NOMO-1 (cell line): ENCODE results near the gene PLAC1.

Source experiments
- DNase-seq, 2 experiments: peaks; one replicate each; lab custom pipeline; 2025; ENCODE audit not compliant: unreplicated experiment in 2 of 2; lab: John Stamatoyannopoulos, UW

The PLAC1 gene

DNA sequence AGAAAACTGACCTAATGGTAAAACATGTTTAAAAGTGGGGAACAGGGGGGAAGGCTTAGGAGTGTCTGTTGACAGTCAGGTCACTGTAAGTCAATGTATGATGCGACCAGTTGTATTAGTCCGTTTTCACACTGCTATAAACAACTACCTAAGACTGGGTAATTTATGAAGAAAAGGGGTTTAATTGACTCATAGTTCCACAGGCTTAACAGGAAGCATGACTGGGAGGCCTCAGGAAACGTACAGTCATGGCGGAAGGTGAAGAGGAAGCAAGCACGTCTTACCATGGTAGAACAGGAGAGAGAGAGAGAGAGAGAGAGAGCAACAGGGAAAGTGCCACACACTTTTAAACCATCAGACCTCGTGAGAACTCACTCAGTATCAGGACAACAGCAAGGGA, 13.0 kb upstream of the PLAC1 start:
- DNase-seq: peak in 1 of 2 experiments; percentile 22

DNA sequence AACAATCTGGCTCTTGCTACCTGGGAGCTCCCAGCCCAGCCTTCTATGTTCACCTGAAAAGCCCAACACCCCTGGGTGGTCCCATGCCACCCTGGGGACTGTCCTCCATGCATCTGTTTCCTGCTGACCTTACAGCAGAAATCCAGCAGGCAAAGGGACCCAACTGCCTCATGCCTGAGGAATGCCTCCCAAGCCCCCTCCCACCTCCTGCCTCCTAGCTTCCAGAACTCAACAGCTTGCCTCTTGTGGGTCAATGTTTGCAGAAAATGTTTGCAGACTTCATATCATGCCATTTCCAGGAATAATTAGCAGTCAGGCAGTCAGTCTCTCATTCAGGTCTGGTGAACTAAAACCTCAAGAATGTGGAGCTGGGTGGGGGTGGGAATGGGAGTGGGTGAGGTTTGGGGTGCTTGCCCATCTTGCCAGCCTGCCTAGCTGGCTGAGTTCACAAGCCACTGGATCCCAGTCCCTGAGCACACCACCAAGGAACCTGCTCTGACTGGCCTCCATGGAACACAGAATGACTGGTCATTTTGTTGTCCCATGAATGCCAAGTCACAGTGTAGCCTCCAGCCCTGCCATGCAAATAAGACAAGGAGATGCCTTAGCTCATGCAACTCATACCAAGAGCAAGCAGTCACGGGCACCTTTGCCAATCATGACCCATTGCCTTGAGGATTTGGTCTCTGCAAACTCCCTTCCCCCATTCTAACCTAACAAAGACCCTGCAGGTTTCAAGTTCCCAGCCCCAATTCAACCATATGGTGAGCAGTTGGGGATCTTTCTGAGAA, 12.1 kb upstream of the PLAC1 start:
- DNase-seq: no peak

DNA sequence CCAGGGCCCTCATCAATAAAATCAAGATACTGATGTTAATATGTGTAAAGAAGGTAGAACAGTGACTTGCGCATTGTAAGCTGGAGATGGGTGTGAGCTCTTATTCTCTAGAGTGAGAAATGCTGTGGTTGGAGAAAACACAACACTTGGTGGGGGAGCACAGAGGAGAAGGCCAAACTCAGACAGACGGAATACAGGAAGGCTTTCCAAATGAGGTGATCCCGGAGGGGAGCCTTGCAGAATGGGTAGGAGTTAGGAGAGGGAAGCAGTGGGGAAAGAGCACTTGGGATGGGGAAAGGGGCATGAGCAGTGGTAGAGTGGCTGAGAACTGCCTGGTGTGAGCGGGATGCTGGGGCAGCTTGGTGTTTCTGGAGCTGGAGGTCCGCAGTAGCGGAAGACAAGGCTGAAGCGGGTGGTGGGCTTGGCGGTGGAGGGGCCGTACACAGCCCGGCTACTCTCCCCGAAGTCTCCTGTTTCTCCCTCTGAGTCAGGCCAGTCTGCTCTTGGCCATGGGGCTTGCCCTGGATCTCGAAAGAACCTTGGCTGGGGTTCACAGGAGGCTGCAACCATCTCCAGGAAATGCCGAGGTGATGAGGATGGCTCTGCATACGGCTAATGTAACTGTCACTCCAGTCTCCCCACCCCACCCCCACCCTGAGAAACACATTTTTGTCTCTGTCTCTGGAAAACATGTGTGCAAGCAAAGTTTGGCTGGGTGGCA, 11.3 kb upstream of the PLAC1 start:
- no peak for DNase-seq

DNA sequence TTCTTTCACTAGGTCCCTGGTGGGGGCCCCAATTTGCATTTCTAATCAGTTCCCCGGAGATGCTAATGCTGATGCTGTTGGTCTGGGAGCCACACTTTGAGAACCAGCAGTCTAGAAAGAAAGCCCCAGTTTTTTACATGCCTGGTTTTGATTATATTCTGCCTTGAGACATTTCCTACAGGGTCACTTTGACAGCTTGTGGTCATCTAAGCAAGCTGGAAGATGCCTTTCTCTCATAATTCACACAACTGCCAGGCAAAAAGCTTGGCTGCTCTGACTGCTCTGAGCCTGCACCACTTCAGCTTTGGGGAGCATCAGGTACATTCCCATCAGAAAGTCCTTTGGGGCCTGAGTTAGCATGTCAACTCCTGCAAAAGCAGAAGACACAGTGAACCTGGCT, 5.9 kb upstream of the PLAC1 start:
- no peak for DNase-seq

DNA sequence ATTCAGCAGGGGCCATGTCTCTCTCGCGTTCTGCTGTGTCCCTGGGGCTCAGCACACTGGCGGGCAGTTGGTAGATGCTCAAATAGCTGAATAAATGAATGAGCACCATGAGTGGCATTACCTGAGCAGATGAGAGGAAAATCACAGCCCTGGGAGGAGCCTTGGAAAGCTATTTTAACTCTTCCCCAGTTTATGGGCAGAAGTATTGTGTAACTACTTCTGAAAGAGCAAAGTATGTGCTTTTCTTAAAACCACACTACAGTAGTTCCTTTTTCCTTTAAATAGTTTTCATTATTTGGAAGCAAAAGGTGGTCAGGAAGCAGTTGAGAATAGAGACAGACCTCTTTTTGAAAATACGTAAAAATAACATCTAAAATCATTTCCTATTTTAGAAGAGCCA, 3.0 kb upstream of the PLAC1 start:
- peak; percentile 13 to 55 for DNase-seq

DNA sequence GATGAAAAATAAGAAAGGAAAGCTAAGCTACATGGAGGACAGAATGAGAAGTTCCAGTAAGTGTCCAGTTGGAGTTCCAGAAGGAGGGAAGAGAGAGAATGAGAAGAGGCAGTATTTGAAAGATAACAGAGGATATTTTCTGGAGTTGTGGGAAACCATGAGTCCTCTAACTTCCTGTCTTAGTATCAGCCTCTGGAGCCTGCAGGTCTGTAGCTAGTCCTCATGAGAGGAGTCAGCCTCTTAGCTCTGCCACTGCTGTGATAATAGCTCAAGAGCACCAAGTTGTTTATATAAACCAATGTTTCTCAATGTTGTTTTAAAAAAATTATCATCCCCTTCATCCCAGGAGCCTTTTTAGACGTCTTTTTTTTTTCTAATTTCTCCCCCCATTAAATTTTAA, 2.4 kb upstream of the PLAC1 start:
- DNase-seq: no peak

DNA sequence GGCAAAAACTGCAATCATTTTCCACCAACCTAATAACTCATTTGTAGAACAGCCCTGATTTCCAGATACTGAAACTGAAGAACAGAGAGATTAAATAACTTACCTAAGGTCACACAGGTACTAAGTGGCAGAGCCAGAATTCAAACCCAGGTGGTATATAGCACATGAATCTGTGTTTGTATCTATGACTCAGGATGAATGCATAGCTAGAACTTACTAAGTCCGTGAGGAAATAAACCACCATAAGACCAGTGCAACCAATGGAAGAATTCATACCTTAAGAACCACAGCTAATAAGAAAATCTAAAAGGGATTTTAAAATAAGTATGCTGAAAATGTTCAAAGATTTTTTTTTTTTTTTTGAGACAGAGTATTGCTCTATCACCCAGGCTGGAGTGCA, 1.5 kb upstream of the PLAC1 start:
- DNase-seq: no peak

DNA sequence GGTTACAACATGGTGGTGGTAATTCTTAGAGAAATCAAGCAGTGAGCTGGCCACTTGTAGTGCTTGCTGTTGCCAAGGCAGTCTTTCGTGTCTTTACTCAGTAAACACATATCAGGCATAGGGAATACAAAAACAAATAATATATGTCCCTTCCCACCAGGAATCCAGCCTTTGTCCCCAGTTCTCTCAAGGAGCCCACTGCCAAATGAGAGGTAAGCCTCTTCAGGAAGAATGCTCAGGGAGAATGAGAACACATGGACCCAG, 421 bp upstream of the PLAC1 start:
- no peak for DNase-seq

DNA sequence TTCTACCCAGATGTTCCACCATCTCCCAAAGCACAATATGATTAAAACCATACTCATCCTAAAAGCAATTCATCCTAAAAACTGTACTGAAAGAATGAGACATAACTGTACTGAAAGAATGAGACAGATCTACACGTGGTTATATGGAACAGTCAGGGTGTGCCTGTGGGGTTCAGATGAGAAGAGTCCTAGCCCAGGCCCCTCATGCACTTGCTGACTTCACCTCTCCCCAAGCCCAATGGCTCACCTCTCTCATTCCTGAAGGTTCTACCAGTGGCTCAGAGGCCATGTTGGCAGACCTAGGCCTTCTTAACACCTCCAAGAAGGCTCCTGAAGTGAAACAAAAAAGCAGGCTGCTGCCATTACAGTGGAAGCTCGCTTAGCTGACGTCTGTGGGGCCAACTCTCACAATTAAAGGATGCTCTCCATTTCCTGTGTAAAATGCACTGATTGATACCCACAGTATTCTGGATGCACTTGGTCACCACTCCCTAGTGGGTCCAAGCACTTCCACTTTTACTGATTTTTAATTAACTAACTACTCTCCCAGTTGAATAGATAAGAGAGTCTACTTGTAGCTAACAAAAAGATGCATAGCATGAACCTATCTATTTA, 3.8 kb downstream of the PLAC1 start:
- DNase-seq: no peak

DNA sequence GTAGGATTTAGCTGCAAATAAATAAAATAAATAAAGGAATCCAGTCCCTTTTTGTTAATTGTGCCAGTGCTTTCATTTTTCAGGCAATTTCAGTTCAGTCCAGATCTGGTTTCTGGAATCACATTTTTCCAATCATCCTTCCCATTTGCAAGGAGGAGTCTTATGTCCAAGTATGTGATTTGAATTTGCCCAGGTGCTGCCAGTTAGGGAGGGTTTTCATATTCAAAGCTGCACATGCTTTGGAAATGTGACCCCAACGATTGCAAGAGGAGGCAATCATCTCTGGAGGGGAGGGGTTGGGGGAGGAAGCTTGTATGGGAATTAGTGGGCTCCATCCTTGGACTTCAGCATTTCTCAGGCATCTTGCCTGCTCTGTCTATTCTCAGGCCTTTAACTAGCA, 4.4 kb downstream of the PLAC1 start:
- DNase-seq: no peak

DNA sequence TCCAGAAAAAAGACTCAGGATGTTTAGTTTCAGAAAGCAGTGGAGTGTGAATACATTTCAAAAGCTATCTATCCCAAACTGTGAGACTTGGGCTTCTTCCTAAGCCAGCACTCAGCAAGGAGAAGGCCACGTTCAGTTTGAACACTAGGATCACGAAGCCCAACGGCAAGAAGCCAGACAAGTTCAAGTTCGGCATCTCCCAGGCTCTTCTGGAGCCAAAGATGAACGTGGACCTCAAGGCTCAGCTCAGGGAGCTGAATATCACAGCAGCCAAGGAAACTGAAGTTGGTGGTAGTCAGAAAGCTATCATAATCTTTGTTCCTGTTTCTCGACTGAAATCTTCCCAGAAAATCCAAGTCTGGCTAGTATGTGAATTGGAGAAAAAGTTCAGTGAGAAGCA, 7.6 kb downstream of the PLAC1 start:
- no peak for DNase-seq

DNA sequence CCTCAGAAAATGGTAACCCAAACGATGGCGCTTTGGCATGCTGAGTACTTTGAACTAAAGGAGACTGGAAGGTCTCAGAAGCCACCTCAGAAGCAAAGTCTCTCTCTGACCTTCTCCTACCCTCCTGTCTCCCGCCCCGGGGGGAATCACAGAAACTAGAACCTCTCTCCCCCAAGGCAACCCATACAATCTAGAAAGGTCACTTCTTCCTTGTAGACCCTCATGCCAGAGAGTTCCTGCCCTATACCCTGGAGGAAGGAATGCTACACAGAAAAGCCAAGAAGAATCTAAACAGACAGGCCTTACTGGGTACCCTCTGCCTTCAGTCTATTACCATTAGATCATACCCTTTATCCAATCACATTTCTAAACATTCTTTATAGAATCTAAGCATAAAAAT, 8.5 kb downstream of the PLAC1 start:
- DNase-seq: no peak

DNA sequence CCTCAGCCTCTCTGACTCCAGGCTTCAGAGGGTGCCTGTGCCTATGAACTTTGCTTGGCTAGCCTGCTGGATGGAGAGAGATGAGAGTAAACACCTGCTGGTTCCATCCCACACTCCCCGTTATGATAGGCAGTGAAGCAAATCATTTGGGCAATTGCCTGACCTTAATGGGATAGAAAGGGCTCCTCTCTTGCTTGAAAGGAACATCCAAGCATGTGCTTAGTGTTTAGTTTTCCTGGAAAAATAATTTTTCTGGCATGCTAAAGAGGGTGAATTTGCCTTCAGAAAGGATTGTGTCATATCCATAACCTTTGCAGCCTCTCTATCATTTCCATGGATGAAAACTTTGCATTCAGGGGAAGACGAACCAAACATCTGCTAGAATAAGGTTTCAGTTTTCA, 10.8 kb downstream of the PLAC1 start:
- DNase-seq: no peak

DNA sequence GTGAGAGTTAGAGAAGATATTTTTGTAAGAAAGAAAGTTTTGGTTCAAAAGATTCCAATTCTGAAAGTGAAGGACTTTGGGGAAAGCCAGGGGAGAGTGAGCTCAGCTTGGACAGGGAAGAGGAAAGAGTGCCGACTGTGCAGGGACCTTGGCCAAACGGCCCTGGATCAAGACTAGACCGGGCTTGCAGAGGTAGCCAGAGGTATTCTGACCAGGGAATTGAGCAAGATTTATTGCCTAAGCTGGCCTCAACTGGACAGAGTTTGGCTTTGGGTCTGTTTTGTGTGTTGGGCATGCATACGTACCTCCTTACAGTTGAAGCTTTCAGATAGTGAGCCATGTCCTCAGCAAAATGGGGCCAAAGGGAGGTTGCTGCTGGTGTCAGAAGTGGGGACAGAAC, 11.6 kb downstream of the PLAC1 start:
- no peak for DNase-seq

DNA sequence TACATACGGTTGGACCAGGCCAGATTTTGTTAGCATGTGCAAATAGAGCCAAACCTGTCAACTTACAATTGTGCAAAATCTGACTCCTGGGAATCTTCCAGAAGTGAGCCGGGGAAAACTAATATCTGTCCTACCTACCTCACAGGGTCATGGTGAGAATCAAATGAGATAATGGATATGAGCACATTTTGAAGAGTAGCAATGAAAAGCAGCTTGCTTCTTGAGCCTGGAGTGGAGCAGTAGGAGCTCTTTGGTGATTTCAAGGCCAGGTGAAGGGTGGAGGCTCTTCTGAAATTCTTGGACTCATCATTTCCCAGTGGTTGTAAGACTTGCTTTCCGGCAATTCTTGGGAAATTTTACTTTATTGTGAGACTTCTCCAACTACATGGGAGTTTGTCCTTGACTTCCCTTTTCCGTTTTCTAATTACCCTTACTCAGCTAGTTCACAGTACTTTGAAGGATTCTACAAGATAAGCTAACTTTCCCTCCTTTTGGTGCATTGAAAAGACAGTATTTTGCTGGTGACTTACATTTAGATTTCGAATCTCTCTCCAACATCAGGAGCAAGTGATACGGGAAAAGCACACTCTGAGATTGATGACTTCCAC, 12.2 kb downstream of the PLAC1 start:
- DNase-seq: no peak

DNA sequence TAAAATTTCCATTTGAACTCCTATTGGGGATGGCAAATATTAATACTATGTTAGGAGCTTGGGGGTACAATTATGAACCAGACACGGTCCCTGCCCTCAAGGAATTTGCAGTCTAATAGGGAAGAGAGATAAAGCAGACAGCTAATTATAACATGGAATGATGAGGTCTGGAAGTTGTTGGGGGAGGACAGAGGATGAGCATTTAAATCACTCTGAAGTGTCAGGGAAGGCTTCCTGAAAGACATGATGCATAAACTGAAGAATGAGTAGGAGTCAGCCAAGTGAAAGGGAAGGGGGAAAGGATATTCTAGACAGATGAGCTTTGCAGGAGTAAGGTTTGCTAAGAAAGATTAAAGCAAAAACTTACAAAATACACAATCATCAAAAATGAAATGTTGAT, 15.9 kb downstream of the PLAC1 start:
- DNase-seq: no peak

DNA sequence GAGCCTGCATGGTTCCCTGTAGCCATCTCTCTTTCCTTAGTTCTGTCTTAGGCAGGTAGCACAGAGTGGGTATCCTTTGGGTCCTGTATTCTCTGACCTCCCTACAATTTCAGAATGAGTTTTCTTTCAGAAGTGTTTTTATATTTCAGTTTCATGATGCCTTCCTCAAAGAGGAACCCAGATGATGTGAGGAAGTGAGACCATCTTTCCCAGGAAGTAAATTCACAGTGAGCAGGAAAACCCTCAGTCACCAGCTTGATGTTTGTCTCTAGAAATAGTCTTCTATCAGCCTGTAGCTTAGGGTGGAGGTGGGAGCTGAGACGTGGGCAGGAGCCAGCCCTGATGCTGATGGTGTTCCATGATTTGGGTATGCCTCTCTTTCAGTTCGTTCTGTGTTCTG, 16.9 kb downstream of the PLAC1 start:
- peak in 1 of 2 experiments; percentile 5 for DNase-seq

DNA sequence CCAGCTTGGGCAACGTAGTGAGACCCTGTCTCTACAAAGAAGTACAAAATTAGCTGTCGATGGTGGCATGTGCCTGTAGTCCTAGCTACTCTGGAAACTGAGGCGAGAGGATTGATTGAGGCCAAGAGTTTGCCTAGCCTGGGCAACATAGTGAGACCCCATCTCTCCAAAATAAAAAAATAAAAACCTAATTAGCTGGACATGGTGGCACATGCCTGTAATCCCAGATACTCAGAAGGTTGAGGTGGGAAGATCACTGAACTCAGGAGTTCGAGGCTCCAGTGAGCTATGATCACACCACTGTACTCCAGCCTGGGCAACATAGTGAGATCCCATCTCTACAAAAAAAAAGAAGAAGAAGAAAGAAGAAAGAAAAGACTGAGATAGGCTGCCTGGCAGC, 17.4 kb downstream of the PLAC1 start:
- no peak for DNase-seq

DNA sequence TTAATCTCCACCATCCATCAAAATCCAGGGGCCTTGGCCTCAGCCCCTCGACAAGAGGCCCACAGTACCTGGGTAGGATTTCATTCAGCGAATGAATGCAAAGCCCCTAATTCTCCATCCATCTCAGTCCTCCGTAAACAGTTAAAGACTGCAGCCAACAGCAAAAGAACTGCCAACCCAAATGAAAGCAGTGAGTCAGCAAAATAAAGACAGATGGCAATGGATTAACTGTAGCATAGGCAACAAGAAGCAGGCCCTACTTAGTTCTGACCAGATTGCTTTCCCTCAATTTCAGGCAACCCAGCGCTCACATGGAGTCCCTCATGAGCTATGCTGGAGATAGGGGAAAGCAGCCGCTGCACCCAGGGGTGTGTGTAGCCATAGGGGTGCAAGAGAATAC, 21.4 kb downstream of the PLAC1 start:
- no peak for DNase-seq

DNA sequence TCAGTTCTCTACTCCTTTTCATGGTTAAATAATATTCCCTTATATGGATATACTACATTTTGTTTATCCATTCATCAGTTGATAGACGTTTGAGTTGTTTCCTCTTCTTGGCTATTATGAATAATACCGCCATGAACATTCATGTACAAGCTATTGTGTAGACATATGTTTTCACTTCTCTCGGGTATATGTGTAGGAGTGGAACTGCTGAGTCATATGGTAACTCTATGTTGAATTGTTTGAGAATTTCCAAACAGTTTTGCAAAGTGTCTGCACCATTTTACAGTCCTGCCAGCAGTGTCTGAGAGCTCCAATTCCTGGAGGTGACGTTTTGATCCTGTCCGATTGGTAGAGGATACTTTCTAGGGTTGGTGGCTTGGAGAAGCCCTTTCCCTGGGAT, 23.6 kb downstream of the PLAC1 start:
- DNase-seq: peak in 1 of 2 experiments; percentile 6

DNA sequence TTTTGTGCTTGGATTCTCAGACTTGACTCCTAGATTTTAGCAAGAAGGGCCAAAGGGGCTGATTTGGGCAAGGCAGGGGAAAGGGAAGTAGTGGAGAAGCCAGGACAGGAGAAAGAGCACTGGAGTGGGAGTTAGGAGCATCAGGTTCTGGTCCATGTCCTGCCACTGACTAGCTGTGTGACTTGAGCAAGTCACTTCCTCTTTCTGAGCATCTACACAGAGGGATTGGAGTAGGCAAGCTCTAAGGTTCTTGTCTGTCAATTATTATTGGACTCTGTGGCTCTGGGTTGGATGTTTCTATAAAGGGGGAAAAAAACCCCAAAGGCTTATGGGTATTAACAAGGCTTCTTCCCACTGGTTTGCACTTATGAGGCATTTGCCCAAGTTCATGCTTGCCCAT, 24.4 kb downstream of the PLAC1 start:
- no peak for DNase-seq

DNA sequence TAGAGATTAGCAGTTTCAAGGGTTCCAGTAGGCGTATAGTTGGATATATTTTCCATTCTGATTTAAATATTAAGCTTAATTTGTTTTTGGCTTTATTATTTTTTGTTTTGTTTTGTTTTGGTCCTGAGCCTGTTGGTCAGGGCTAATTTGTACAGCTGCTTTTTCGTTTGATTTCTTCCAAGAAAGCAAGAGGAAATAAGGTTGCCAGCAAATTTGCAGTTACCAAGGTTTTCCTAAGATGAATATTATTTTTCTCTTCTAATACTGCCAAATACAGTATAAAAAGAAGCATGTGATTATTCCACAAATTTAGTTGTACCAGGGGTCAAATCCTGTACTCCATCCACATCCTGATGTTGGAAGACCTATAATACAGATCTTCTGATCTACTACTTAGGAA, 24.9 kb downstream of the PLAC1 start:
- no peak for DNase-seq
